Measurements from ENCODE around the gene SH3BP1.
A peak's percentile ranks its signal among the peaks of the same experiment; 100 is the strongest.

Gene SH3BP1

GRCh38 chr22:37616201-37617083 is 23.0 kb upstream of the SH3BP1 start:
- DNase-seq = no peak

GRCh38 chr22:37617431-37617830 is 22.0 kb upstream of the SH3BP1 start:
- no peak for DNase-seq

- no peak for DNase-seq
Measured at GRCh38 chr22:37618072-37618656, 21.3 kb upstream of the SH3BP1 start.

- DNase-seq = no peak
Measured at GRCh38 chr22:37618674-37619073, 20.8 kb upstream of the SH3BP1 start.

- no peak for DNase-seq
Measured at GRCh38 chr22:37619991-37620390, 19.5 kb upstream of the SH3BP1 start.

- DNase-seq = no peak
Measured at GRCh38 chr22:37621352-37621860, 18.1 kb upstream of the SH3BP1 start.

- peak; percentile 63 to 72 (median 67) for DNase-seq
Measured at GRCh38 chr22:37623075-37624016, 16.1 kb upstream of the SH3BP1 start.

- DNase-seq = no peak
Measured at GRCh38 chr22:37624017-37624365, 15.5 kb upstream of the SH3BP1 start.

GRCh38 chr22:37624876-37625275 is 14.6 kb upstream of the SH3BP1 start:
- no peak for DNase-seq

GRCh38 chr22:37625737-37626136 is 13.7 kb upstream of the SH3BP1 start:
- DNase-seq = no peak

- no peak for DNase-seq
Measured at GRCh38 chr22:37626144-37626543, 13.3 kb upstream of the SH3BP1 start.

GRCh38 chr22:37626556-37627075 is 12.9 kb upstream of the SH3BP1 start:
- DNase-seq = no peak

- DNase-seq = no peak
Measured at GRCh38 chr22:37627121-37627520, 12.3 kb upstream of the SH3BP1 start.

GRCh38 chr22:37627545-37627944 is 11.9 kb upstream of the SH3BP1 start:
- DNase-seq = peak in 4 of 5 experiments; percentile 22 to 86 (median 56)

GRCh38 chr22:37628830-37629229 is 10.6 kb upstream of the SH3BP1 start:
- DNase-seq = no peak

GRCh38 chr22:37629928-37630327 is 9.5 kb upstream of the SH3BP1 start:
- no peak for DNase-seq

- DNase-seq = no peak
Measured at GRCh38 chr22:37630839-37631435, 8.5 kb upstream of the SH3BP1 start.

GRCh38 chr22:37631448-37632173 is 7.9 kb upstream of the SH3BP1 start:
- peak in 2 of 5 experiments; percentile 58 to 60 for DNase-seq

GRCh38 chr22:37632174-37633088 is 7.0 kb upstream of the SH3BP1 start:
- peak in 1 of 5 experiments; percentile 46 for DNase-seq

- DNase-seq = peak in 2 of 5 experiments; percentile 72 to 85
Measured at GRCh38 chr22:37633089-37633624, 6.3 kb upstream of the SH3BP1 start.

Measured in T-helper 2 cell (primary cell).